Astrocyte of the spinal cord (primary cell): ENCODE results near the gene ZCWPW1.

Source experiments
- DNase-seq: peaks from one replicate; pipeline ENCODE4 v3.0.0; 2011; ENCODE audit warnings: low read depth, low spot score
- H3K4me3 ChIP-seq: 2 replicates; pipeline ENCODE4 v1.5.1; 2011; ENCODE audit warnings: low read depth, mild to moderate bottlenecking, low read length, moderate library complexity
- in situ Hi-C: cut with HindIII; loops from 2 replicates; pipeline ENCODE4 v1.10.0; 2017; ENCODE audit warnings: low sequenced_read_pairs
- TF ChIP-seq, protein P1 (sequence below): IDR thresholded peaks from 2 replicates; pipeline ENCODE4 v1.5.1; 2012; ENCODE audit warnings: low read depth, mild to moderate bottlenecking, low read length, inconsistent platforms

Gene ZCWPW1

DNA sequence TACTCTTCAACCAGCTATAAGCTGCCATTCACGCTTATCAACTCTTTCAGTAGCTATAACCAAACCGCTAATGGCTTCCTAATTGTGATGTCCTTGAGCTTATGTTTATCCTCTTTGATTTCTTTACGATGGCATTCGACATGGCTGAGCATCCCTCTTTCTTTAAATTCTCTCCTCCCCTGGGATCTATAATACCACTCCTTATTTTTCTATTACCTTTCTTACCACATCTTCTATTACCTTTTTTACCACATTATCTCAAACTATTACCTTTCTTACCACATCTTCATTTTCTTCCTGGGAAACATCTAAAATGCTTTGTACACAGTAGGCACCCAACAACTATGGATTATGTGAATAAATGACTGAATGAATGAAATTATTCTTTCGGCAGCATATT is 13.1 kb downstream of the ZCWPW1 start:
- H3K4me3 ChIP-seq, result no peak overlapping the region
- in situ Hi-C loops, result no loop called here
- no peak for DNase-seq
- TF ChIP-seq, protein P1, sequence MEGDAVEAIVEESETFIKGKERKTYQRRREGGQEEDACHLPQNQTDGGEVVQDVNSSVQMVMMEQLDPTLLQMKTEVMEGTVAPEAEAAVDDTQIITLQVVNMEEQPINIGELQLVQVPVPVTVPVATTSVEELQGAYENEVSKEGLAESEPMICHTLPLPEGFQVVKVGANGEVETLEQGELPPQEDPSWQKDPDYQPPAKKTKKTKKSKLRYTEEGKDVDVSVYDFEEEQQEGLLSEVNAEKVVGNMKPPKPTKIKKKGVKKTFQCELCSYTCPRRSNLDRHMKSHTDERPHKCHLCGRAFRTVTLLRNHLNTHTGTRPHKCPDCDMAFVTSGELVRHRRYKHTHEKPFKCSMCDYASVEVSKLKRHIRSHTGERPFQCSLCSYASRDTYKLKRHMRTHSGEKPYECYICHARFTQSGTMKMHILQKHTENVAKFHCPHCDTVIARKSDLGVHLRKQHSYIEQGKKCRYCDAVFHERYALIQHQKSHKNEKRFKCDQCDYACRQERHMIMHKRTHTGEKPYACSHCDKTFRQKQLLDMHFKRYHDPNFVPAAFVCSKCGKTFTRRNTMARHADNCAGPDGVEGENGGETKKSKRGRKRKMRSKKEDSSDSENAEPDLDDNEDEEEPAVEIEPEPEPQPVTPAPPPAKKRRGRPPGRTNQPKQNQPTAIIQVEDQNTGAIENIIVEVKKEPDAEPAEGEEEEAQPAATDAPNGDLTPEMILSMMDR, result no peak

- H3K4me3 ChIP-seq, result no peak overlapping the region
- no peak for DNase-seq
- in situ Hi-C loops, result no loop called here
- TF ChIP-seq, protein P1, result no peak
Measured at GRCh38 chr7:100413889-100414288, 14.6 kb downstream of the ZCWPW1 start.

- DNase-seq, result no peak
- no peak overlapping the region for H3K4me3 ChIP-seq
- in situ Hi-C loops, result no loop called here
- TF ChIP-seq, protein P1, result no peak
Measured at GRCh38 chr7:100413346-100413745, 15.2 kb downstream of the ZCWPW1 start.

DNA sequence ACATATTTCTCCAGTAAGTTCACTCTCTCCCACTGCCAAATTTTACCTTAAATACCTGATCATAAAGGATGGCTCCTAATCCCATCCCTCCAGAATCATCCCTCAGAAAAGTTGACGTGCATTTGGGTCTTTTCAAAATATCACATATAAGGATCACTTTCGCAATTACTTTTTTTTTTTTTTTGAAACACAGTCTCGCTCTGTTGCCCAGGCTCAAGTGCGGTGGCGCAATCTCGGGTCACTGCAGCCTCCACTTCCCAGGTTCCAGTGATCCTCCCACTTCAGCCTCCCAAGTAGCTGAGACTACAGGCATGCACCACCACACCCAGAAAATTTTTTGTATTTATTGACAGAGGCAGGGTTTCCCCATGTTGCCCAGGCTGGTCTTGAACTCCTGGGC is 17.4 kb downstream of the ZCWPW1 start:
- TF ChIP-seq, protein P1, result no peak
- DNase-seq, result no peak
- no peak overlapping the region for H3K4me3 ChIP-seq
- in situ Hi-C loops, result no loop called here

DNA sequence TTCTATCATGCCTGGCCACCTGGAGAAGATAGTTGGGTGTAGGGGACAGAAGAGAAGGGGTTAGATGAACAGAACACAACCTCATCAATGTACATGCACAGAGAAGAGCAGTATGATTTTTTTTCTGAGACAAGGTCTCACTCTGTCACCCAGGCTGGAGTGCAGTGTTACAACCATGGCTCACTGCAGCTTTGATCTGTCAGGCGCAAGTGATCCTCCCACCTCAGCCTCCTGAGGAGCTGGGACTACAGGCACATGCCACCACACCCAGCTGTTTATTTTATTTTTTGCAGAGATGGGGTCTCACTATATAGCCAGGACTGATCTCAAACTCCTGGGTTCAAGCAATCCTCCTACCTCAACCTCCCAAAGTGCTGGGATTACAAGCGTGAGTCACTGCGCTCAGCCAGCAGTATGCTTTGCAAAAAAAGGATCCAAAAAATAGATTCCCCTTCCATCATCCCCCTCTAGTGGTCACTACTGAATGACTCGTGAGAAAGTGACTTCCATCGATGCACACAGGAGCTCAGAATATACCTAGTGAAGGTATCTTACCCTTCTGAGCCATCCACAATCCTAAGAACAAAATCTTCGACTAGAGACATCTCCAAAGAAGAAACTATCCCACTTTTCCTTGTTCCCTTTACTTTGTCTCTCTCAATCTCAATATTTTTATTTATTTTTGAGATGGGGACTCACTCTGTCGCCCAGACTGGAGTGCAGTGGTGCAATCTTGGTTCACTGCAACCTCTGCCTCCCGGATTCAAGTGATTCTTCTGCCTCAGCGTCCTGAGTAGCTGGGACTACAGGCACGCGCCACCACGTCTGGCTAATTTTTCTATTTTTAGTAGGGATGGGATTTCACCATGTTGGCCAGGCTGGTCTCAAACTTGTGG is 21.0 kb downstream of the ZCWPW1 start:
- H3K4me3 ChIP-seq, result no peak overlapping the region
- TF ChIP-seq, protein P1, result peak; percentile 81
- DNase-seq, result peak; percentile 74
- in situ Hi-C loops, result no loop called here

DNA sequence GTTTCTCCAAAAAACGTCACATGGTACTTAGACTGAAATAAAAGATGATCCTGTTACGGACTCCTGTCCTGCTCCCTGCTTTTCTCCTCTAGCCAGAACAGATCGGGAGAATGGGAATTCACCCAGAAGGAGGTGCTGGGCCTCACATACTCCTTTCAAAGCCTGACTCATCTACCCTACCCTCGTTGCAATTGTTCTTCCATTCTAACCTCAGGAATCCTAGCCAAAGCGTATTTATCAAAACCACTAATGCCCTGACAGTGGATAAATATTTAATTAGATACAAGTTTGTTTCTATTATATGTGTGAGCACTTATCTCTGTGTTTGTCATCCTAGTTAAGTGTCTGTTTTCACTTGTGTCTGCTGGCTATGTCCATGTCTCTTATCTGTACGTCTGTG is 21.7 kb downstream of the ZCWPW1 start:
- no peak overlapping the region for H3K4me3 ChIP-seq
- in situ Hi-C loops, result no loop called here
- peak; percentile 61 for DNase-seq
- TF ChIP-seq, protein P1, result no peak
